OCI-LY1 (cell line): ENCODE measurements around the gene SCAPER.

Source experiments
- EZH2 ChIP-seq: fragments of 200-600 bp; sonication (generic), shearing (Covaris generic); IDR thresholded peaks from 2 replicates; pipeline ENCODE4 v1.8.0; 2017; ENCODE audit warnings: borderline replicate concordance, mixed run types, mild to moderate bottlenecking, antibody characterized with exemption, low read length, moderate library complexity, mixed read lengths
- TF ChIP-seq, protein P1 (sequence below): fragments of 200-600 bp; sonication (generic), shearing (Covaris generic); IDR thresholded peaks from 2 replicates; pipeline ENCODE4 v1.5.1; 2017; ENCODE audit warnings: mild to moderate bottlenecking, antibody characterized with exemption, low read length, moderate library complexity, mixed read lengths

DNA sequence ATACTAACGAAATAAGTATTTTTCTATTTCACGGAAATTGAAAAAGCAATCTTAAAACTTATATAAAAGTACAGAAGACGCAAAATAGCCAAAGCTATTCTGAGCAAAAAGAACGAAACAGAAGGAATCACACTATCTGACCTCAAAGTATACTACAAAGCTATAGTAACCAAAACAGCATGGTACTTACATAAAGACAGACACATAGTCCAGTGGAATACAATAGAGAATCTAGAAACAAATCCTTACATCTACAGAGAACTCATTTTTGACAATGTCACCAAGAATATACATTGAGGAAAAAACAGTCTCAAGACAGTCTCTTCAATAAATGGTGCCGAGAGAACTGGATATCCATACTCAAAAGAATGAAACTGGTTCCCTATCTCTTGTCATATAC, 322.6 kb downstream of the SCAPER start:
- TF ChIP-seq, protein P1, sequence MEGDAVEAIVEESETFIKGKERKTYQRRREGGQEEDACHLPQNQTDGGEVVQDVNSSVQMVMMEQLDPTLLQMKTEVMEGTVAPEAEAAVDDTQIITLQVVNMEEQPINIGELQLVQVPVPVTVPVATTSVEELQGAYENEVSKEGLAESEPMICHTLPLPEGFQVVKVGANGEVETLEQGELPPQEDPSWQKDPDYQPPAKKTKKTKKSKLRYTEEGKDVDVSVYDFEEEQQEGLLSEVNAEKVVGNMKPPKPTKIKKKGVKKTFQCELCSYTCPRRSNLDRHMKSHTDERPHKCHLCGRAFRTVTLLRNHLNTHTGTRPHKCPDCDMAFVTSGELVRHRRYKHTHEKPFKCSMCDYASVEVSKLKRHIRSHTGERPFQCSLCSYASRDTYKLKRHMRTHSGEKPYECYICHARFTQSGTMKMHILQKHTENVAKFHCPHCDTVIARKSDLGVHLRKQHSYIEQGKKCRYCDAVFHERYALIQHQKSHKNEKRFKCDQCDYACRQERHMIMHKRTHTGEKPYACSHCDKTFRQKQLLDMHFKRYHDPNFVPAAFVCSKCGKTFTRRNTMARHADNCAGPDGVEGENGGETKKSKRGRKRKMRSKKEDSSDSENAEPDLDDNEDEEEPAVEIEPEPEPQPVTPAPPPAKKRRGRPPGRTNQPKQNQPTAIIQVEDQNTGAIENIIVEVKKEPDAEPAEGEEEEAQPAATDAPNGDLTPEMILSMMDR = no peak
- TF ChIP-seq EZH2 = no peak
